Measurements from ENCODE around the gene RAB40C.

- no peak for TF ChIP-seq CTCF (IDR thresholded peaks at IDR 0.05)
- TF ChIP-seq POLR2A (IDR thresholded peaks at IDR 0.05) = no peak
- TF ChIP-seq POLR2AphosphoS5 (IDR thresholded peaks at IDR 0.05) = no peak
These were observed 6.3 kb downstream of the RAB40C start for GRCh38 chr16:595942-596735.

Data from sigmoid colon (tissue), 4 donors.